GM12878 (cell line): ENCODE data around the gene ENOX2.

Experiments
- CTCF ChIP-seq, 3 experiments: IDR thresholded peaks in 2 of 3; conservative IDR thresholded peaks in 1 of 3; 2 replicates each; pipeline ENCODE4 v1.5.1; 2011; ENCODE audit warnings: low read depth in 3 of 3, low read length in 3 of 3, mild to moderate bottlenecking in 3 of 3, control low read depth in 2 of 3, moderate library complexity in 2 of 3, inconsistent platforms in 1 of 3, mixed read lengths in 1 of 3; ENCODE audit not compliant: control insufficient read depth in 2 of 3, insufficient read depth in 1 of 3; ENCODE audit errors: extremely low read depth in 1 of 3
- HDAC2 ChIP-seq: fragments of 200-600 bp; sonication (generic); IDR thresholded peaks from 2 replicates; pipeline ENCODE4 v1.6.1; 2017
- TF ChIP-seq, protein P1 (sequence below): IDR thresholded peaks from 2 replicates; pipeline ENCODE4 v1.6.1; 2011; ENCODE audit warnings: borderline replicate concordance, low read depth, mild to moderate bottlenecking, moderate library complexity, mixed read lengths, low read length; ENCODE audit not compliant: insufficient read depth; ENCODE audit errors: extremely low read length
- TF ChIP-seq, protein P2 (sequence below): IDR thresholded peaks from 2 replicates; pipeline ENCODE4 v1.6.1; 2012; ENCODE audit warnings: low read depth, low read length, improper control_type of control experiment

GRCh38 chrX:130680164-130681035, 222.6 kb downstream of the ENOX2 start:
- TF ChIP-seq HDAC2, result no peak
- TF ChIP-seq, protein P1, sequence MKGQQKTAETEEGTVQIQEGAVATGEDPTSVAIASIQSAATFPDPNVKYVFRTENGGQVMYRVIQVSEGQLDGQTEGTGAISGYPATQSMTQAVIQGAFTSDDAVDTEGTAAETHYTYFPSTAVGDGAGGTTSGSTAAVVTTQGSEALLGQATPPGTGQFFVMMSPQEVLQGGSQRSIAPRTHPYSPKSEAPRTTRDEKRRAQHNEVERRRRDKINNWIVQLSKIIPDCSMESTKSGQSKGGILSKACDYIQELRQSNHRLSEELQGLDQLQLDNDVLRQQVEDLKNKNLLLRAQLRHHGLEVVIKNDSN, result no peak
- no peak for TF ChIP-seq CTCF (IDR thresholded peaks at IDR 0.05 in 2 of 3, conservative IDR thresholded peaks at IDR 0.05 in 1 of 3; ENCODE audit: control insufficient read depth in 2 of 3, extremely low read depth in 1 of 3, insufficient read depth in 1 of 3, low read depth in 3 of 3, low read length in 3 of 3)
- TF ChIP-seq, protein P2, sequence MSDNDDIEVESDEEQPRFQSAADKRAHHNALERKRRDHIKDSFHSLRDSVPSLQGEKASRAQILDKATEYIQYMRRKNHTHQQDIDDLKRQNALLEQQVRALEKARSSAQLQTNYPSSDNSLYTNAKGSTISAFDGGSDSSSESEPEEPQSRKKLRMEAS, result no peak
